IPS-18c (cell line): Measurements from ENCODE around the gene ROBO4.

Source experiments
- H3K4me3 ChIP-seq: 2 replicates; pipeline ENCODE4 v1.7.0; 2013; ENCODE audit warnings: low read depth, mild to moderate bottlenecking, low read length, moderate library complexity; ENCODE audit not compliant: insufficient read depth
- H3K9me3 ChIP-seq: one replicate; pipeline ENCODE4 v1.6.1; 2013; ENCODE audit warnings: mild to moderate bottlenecking, low read length, moderate library complexity; ENCODE audit not compliant: control insufficient read depth, insufficient read depth

ROBO4 gene

GRCh38 chr11:124868331-124869274 is 29.1 kb downstream of the ROBO4 start:
- Histone ChIP-seq H3K4me3 (0 out of 2 replicates have a peak overlapping the region, but pooled peaks have one; percentile 20), H3K9me3 (peaks cover 2% of the 10 kb centered on the region)

DNA sequence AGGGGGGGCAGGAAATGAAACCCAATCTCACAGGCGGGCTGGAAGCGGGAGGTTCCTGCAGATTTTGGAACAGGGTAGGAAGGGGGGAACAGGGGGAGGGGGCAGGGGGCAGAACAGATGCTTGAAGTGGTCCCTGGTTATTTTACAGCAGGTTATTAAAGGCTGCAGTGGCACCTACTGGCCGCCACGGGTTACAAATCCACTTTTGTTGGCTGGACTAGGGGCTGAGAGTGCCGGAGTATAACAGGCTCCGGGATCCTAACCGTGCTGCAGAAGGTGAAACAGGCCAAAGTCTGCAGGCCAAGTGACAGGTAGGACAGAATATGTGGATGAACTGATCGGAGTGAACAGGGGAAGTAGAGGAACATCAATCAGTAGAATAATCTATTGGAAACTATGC is 30.0 kb downstream of the ROBO4 start:
- H3K4me3 ChIP-seq = no peak overlapping the region
- peaks cover 2% of the 10 kb centered on the region for H3K9me3 ChIP-seq

GRCh38 chr11:124865902-124866851 is 31.5 kb downstream of the ROBO4 start:
- H3K9me3 ChIP-seq = peaks cover 2% of the 10 kb centered on the region
- peak overlapping the region; percentile 46; the same call in 1 of the 2 replicates for H3K4me3 ChIP-seq

DNA sequence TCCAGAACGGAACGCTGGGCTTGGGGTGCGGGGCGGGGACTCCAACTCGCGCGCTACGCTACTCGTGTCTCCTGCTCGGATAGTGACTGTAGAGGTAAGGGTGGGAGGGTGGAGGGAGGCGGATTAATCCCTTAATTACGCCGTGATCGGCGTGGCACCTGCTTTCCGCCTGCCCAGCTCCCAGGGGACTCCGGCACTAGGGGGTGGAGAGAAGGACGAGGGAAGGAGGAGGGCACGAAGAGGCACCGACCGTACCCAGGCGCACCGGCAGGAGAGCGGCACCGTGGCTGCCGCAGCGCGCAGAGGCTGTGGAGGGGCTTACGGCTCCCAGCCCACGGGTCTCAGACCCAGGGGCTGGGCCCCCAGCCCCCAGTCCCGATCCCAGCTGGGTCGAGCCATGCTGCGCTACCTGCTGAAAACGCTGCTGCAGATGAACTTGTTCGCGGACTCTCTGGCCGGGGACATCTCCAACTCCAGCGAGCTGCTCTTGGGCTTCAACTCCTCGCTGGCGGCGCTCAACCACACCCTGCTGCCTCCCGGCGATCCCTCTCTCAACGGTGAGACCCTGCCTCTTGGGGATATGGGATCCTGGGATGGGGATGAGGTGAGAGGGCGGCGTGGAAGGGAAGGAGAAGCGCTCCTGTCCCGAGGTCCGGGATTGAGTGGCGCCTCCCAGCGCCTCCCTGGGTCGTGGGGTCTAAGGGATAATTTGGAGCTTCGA is 32.3 kb downstream of the ROBO4 start, which contains the start of gene ROBO3:
Gene ROBO3 (plus strand): TSS at position 252 of the 721 bp plus-strand sequence. CDS start 146 bp downstream, at position 398.
- peaks cover 2% of the 10 kb centered on the region for H3K9me3 ChIP-seq
- peak within 1 kb of the TSS; percentile 46 for H3K4me3 ChIP-seq

- 0 out of 2 replicates have a peak overlapping the region, but pooled peaks have one; percentile 1 for H3K4me3 ChIP-seq
- peaks cover 4% of the 10 kb centered on the region for H3K9me3 ChIP-seq
Observed at GRCh38 chr11:124864892-124865180, 32.8 kb downstream of the ROBO4 start.

GRCh38 chr11:124864176-124864891 is 33.3 kb downstream of the ROBO4 start:
- H3K9me3 ChIP-seq = peaks cover 4% of the 10 kb centered on the region
- H3K4me3 ChIP-seq = 0 out of 2 replicates have a peak overlapping the region, but pooled peaks have one; percentile 1

DNA sequence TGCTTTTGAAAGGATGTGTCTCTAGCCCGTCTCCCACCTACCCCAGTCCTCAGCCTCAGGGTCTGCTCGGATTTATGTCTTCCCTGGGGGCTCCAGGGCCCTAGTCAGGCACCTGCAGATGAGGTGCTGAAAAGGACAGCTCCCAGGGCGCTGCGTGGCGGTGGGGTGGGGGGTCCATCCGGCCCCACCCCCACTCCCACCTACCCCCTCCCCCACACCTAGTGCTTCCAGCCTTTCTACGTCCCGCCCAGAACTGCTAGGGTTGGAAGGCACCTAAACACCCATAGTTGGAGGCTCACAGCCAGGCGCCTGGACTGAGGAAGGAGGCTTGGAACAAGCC is 33.9 kb downstream of the ROBO4 start:
- Histone ChIP-seq H3K4me3 (peak overlapping the region; percentile 38; the same call in 1 of the 2 replicates), H3K9me3 (peaks cover 4% of the 10 kb centered on the region)

DNA sequence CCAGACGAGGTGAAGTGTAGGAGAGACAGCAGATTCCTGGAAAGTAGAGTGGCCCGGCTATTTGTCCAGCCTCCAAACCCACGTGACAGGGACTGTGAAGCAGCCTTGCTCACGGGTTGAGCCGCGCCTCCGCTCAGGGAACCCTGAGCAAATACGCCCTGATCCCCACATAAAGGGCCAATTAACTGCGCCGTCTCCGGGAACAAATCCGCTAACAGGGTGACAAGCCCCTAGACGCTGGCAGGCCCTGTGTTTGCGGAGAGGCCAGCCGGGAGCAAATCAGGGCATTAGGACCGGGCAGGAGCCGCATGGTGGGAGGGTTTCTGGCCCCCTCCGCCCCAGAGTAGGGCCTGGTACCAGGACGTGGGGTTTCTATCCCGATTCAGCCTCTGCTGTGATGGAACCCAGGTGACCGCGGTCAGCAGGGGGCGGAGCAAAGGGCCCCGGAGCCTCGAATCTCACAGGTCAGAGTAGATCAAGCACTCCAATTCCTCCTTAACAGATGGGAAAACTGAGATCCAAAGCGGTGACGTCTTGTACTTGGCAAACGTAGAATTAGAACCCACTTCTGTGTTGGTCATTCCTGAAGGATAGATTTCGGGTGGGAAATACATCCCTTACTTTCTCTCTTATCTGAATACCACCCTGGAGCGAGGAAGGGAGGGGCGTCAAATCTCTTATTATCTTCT is 34.4 kb downstream of the ROBO4 start:
- Histone ChIP-seq H3K9me3 (peaks cover 4% of the 10 kb centered on the region), H3K4me3 (peak overlapping the region; percentile 38)

DNA sequence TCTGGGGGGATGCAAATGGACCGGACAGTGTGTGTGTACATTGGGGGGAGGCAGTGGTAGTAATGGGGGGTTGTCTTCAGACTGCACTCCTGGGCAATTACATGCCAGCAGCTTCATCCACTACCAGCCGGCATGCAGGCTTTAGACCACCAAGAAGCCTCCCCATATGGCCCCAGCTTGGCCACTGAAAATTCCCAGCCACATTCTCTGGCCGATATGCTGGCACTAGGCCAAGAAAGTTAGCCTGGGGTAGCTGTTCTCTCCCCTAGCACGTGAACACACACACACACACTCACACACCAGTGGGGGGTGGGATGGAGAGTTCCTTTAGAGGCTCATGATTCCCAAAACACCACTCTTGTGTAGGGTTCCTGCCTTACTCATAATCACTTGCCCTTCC is 36.0 kb downstream of the ROBO4 start:
- Histone ChIP-seq H3K9me3 (peaks cover 2% of the 10 kb centered on the region), H3K4me3 (no peak overlapping the region)

- Histone ChIP-seq H3K4me3 (no peak overlapping the region), H3K9me3 (peaks cover 2% of the 10 kb centered on the region)
Observed at GRCh38 chr11:124859171-124859570, 38.5 kb downstream of the ROBO4 start.

- Histone ChIP-seq H3K4me3 (no peak overlapping the region), H3K9me3 (no peaks in the 10 kb centered on the region)
Observed at GRCh38 chr11:124846070-124846673, 51.5 kb downstream of the ROBO4 start.

DNA sequence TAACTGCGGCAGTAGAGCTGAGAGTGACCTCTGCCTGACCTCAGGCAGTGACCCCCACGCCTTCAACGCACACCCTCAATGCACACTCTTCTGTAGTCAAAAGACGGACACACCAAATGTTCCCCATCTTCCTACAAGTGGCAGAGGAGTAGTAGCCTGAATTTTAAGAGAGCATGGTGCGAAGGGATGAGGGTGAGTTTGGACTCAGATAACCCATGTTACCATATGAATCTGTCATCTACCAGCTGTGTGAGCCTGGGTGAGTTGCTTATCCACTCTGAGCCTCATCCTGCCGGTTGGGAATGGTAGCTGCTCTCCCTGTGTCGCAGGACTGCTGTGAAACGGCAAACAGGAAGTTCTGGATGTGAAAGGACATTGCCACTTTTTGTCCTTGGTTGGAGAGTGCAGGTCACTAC is 53.0 kb downstream of the ROBO4 start:
- H3K9me3 ChIP-seq = no peaks in the 10 kb centered on the region
- no peak overlapping the region for H3K4me3 ChIP-seq

DNA sequence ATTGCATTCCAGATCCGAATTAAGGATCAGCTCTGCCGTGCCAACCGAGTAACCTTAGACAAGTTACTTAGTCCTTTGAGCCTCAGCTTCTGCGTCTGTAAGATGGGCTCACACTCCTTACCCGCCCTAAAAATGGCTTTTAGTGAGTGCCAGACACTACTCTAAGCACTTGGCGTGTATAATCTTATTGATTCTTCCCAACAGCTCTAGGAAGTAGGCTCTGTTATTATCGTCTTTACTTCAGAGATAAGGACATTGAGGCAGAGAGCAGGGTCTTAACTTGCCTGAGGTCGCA is 54.1 kb downstream of the ROBO4 start:
- H3K4me3 ChIP-seq = peak overlapping the region; percentile 38; the same call in 1 of the 2 replicates
- no peaks in the 10 kb centered on the region for H3K9me3 ChIP-seq

GRCh38 chr11:124842305-124842704 is 55.4 kb downstream of the ROBO4 start:
- no peak overlapping the region for H3K4me3 ChIP-seq
- H3K9me3 ChIP-seq = no peaks in the 10 kb centered on the region

DNA sequence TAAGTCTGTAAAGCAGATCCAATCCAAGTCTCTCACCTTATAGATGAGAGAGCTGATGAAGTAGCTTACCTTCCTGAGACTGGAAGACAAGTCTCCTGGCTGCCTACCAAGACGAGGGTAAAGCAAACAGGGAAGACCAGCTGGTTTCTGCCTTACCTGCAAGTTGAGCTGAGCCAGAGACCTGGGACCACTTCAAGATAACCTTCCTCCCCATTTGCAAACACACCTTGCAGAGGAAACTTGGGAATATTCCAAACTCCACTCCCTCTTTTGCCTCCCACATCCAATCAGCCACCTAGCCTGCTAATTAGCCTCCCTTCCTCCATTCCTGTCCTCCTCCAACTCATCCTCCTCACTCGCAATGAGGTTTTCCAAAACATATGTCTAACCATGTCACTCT is 55.8 kb downstream of the ROBO4 start:
- peak overlapping the region; percentile 20; the same call in 1 of the 2 replicates for H3K4me3 ChIP-seq
- no peaks in the 10 kb centered on the region for H3K9me3 ChIP-seq

GRCh38 chr11:124841201-124841600 is 56.5 kb downstream of the ROBO4 start:
- Histone ChIP-seq H3K4me3 (no peak overlapping the region), H3K9me3 (no peaks in the 10 kb centered on the region)
